ENCODE measurements around the gene SART3.

GRCh38 chr12:108571609-108572165 lies 10.7 kb upstream of the SART3 start:
- TF ChIP-seq, protein P1, sequence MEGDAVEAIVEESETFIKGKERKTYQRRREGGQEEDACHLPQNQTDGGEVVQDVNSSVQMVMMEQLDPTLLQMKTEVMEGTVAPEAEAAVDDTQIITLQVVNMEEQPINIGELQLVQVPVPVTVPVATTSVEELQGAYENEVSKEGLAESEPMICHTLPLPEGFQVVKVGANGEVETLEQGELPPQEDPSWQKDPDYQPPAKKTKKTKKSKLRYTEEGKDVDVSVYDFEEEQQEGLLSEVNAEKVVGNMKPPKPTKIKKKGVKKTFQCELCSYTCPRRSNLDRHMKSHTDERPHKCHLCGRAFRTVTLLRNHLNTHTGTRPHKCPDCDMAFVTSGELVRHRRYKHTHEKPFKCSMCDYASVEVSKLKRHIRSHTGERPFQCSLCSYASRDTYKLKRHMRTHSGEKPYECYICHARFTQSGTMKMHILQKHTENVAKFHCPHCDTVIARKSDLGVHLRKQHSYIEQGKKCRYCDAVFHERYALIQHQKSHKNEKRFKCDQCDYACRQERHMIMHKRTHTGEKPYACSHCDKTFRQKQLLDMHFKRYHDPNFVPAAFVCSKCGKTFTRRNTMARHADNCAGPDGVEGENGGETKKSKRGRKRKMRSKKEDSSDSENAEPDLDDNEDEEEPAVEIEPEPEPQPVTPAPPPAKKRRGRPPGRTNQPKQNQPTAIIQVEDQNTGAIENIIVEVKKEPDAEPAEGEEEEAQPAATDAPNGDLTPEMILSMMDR (optimal IDR thresholded peaks at IDR 0.05 in 1 of 3, IDR thresholded peaks at IDR 0.05 in 1 of 3, conservative IDR thresholded peaks at IDR 0.05 in 1 of 3; ENCODE audit: extremely low read depth in 1 of 3, insufficient read depth in 2 of 3, low read length in 3 of 3) = no peak
- TF ChIP-seq EZH2 (IDR thresholded peaks at IDR 0.05; ENCODE audit: low read length) = no peak
